UCSD-AML1 (cell line): ENCODE results near the gene BRSK1.

ENCODE experiments used
- DNase-seq: peaks from one replicate; lab custom pipeline; 2025; ENCODE audit not compliant: unreplicated experiment; lab: John Stamatoyannopoulos, UW

Gene BRSK1

DNA sequence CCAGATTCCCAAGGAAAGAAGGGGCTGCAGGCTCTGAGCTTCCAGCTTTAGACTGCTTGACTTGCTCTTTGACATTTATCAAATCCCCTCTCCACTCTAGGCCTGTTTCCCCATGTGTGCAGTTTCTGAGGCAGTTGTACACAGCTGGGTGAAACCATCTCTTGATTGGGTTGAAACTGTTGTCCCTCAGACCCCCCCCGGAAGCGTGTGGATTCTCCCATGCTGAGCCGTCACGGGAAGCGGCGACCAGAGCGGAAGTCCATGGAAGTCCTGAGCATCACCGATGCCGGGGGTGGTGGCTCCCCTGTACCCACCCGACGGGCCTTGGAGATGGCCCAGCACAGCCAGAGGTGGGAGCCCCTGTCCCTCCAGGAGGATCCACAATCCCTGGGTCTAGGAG, 19.7 kb downstream of the BRSK1 start:
- no peak for DNase-seq

DNA sequence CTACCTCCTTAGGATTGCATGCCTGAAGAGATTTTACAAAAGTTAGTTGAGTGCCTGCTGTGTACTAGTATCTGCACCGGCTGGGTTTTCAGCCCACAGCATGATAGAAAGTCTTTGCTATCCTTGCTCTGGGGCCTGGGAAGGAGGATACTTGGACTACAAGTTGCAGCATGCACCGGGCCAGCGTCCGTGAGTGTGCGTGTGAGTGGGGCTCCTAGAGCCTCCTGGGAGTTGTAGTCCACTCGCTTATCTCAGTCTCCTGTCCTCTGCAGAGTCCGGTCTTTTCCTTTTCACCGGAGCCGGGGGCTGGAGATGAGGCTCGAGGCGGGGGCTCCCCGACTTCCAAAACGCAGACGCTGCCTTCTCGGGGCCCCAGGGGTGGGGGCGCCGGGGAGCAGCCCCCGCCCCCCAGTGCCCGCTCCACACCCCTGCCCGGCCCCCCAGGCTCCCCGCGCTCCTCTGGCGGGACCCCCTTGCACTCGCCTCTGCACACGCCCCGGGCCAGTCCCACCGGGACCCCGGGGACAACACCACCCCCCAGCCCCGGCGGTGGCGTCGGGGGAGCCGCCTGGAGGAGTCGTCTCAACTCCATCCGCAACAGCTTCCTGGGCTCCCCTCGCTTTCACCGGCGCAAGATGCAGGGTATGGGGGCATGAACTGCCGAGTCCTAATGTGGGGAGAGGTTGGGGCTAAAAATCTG, 20.6 kb downstream of the BRSK1 start:
- DNase-seq: peak; percentile 42

DNA sequence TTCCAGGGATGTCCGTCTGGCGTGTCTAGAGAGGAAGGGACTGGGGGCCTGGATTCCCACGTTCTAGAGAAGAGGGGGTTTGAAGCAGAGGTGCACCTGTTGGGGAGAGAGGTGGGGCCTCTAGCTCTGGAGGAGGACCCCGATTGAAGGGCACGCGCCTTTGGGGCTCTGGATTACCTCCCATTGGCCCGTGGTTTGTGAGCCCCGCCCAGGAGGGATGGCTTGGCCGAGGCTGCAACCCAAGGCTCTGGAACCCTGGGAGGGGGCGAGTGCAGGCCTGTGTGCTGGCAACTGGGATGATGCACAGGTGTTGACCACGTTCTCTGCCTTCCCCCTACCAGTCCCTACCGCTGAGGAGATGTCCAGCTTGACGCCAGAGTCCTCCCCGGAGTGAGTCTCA, 21.2 kb downstream of the BRSK1 start:
- DNase-seq: no peak

DNA sequence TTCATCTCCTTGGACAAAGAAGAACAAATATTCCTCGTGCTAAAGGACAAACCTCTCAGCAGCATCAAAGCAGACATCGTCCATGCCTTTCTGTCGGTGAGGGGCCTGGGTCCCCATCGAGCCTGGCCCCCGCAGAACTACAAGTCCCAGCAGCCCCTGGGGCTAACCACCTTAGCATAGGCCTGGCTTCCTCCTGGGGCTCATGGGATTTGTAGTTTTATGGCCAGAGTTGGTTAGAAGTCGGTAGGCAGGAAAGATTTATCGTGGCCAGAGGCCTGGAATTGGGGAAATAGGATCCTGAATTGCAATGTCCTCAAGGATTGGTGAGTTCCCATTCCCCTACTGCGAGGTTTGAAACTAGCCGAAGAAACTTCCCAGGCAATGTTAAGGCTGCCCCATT, 21.7 kb downstream of the BRSK1 start:
- DNase-seq: peak; percentile 52

DNA sequence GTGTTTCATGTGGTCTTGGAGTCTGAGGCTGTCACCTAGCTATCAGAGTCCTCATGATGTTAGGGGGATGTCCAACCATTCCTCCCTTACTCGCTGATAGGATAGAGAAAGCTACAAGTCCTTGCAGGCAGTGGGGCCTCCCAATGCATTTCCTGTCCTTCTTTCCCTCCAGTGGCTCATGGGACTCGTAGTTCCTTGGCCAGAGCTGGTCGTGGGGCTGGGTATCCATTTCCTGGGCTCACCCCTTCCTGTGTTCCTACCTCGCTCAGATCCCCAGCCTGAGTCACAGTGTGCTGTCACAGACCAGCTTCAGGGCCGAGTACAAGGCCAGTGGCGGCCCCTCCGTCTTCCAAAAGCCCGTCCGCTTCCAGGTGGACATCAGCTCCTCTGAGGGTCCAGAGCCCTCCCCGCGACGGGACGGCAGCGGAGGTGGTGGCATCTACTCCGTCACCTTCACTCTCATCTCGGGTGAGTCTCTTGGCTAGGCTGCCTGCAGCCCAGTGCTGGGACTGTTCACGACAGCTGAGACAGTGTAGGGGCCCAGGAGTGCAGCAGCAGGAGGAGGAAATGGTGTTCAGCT, 22.3 kb downstream of the BRSK1 start:
- DNase-seq: peak; percentile 49

DNA sequence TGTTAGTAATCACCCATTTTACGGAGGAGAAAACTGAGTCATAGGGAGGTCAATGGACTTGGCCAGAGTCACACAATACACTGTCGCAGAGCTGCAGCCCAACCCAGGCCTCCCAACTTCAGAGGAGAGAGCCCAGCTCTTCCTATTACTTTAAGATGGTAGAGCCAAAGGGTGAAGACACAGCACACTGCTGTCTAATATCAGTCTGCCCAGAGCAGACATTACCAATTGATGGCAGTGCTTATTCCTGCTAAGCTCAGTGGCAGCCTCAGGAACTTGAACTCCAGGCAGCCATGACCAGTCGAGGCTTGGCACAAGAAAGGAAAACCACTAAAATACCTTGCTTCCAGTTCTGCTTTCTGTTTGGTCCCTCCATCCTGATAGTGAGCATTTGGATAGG, 22.9 kb downstream of the BRSK1 start:
- DNase-seq: no peak

DNA sequence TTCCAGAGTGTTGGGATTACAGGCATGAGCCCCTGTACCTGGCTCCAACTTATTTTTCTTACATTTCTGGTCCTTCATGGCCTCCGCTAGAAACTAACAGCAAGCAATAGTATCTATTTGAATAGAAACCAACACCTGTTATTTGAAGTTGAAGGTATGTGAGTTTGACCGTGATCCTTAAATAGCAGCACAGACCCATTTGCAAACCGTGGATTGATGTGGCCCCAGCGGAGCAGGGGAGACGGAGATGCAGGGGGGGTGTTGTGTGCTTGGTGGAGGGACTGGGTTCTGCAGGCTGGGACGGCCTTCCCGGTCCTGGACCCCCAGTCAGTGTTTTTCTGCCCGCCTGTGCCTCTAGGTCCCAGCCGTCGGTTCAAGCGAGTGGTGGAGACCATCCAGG, 24.5 kb downstream of the BRSK1 start:
- DNase-seq: no peak

DNA sequence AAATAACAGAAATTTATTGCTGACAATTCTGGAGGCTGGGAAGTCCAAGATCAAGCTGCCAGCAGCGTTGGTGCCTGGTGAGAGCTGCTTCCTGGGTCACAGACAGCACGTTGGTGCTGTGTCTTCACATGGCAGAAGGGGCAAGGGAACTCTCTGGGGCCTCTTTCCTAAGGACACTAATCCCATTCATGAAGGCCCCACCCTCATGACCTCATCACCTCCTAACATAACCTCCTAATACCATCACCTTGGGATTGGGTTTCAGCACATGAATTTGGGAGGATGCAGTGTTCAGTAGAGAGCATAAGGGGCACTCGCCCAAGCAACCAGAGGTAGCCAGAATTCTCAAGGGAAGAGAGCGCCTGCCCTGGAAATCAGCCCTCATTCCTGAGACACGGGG, 25.7 kb downstream of the BRSK1 start:
- DNase-seq: no peak

DNA sequence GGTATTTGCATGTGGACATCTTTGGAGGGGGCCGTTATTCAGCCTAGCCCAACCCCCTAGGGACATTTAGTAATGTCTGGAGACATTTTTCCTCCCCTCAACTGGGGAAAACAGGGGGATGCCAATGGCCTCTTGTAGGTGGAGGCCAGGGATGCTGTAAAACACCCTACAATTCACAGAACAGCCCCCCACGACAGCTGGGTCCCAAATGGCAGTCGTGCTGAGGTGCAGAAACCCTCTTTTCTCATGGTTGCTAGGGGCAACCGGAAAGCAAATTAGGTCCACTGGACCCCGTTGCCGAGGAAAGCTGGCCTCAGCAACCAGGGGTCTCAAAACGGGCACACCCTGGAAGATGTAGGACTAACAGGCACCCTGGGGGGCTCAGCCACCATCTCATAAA, 26.7 kb downstream of the BRSK1 start:
- DNase-seq: no peak

DNA sequence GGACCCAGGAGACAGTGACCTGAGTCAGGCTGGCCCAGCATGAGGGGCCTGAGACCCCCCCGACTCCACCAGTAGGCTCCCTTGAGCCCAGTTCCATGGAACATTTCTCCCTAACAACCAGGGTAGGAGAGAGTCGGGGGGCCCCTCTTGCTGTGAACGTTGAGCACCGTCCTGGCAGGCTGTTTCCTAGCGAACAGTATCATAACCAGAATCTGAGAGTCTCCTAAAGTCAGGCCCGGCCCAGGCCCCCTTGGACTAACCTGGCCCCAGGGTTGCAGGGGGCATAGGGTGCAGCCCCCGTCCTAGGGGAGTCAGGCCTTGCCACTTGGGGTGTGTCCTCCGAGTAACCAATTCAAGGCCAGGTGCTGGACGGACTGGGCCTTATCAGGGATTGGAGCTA, 27.6 kb downstream of the BRSK1 start:
- DNase-seq: no peak

DNA sequence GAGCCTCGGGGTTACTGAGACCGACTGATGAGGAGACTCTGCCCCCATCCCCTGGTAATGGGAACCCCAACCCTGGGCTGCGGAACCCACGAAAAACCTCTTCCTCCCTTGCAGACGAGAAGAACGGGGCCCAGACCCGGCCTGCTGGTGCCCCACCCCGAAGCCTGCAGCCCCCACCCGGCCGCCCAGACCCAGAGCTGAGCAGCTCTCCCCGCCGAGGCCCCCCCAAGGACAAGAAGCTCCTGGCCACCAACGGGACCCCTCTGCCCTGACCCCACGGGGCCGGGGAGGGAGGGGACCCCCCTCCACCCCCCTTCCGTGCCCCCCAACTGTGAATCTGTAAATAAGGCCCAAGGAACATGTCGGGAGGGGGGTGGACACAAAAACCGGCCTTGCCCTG, 28.0 kb downstream of the BRSK1 start:
- no peak for DNase-seq

DNA sequence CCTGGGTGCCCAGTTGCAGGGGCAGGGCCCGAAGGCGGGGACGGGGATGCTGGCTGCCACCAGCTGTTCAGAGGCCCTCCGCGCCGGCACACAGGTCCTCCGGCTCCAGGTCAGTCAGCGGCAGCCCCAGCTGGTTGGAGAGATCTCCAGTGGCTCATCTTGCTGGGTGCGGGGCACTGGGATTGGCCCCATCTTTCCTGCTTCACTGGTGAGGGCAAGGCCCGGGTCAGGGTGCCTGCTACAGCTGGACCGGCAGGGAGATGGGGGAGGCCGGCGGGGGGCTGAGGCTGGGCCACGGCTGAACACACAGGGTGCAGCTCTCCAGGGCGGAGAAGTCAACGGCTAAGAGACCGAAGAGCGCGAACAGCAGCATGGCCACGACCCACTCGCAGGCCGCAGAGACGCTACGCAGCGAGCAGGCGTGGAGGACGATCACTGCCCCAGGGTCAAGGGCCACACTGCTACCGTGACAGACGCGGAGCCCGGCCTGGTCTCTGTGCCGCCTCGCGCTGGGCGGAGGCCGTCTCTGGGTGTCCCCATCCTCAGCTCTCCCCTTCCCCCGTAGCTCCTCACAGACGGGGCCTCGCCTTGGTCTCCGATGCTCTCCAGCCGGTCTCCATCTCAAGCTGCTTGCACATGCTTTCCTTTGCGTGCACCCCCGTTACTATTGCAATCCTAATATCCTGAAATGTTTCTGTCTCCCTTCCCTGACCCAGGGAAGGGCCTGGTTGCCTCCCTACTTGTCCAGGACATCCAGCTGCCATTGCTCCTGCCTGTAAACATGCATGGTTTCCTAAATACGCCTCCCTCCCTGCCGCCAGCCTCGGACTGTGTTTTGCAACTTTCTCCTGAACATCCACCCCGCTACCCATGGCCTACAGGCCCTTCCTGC, 29.1 kb downstream of the BRSK1 start:
- no peak for DNase-seq

DNA sequence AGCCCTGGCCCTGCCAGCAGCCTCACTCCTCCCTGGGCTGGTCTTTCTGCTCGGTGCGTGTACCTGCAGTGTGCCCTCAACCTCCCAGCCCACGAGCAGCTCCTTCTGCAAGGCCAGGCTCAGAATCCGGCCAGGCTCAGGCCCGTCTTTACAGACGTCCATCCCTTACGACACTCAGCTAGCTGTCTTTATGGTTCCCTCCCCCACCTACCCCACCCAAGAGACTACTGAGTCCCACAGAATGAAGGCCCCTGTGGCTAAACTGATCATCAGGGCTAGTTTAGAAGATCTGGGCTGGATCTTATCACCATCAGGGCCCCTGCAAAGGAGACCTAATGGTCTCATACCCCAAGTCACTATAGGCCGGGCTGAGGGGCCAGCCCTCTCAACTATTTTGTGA, 30.6 kb downstream of the BRSK1 start:
- no peak for DNase-seq

DNA sequence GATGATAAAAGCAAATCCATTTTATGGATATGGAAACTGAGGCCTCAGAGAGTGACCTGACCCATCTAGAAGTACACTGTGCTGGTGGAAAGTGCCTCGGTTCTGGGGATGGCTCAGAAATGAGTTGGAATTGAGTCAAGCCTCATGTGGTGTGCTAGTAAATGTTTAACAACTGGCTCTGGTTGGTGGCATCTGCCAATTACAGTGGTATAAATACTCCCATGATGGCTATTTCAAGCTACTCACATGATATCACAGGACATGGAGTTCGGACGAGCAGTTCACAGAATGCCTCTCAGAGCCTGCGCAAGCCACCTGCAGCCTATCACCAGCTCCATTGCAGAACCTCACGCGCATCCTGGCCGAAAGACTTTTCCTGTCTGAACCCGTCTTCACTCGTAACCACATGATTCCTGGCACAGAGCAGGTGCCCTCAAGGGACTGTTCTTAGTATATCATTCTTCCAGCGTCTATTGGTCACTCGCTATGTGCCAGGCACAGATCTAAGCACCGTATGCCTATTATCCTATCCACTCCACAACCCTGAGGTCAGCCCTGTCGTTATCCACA, 32.2 kb downstream of the BRSK1 start:
- no peak for DNase-seq

DNA sequence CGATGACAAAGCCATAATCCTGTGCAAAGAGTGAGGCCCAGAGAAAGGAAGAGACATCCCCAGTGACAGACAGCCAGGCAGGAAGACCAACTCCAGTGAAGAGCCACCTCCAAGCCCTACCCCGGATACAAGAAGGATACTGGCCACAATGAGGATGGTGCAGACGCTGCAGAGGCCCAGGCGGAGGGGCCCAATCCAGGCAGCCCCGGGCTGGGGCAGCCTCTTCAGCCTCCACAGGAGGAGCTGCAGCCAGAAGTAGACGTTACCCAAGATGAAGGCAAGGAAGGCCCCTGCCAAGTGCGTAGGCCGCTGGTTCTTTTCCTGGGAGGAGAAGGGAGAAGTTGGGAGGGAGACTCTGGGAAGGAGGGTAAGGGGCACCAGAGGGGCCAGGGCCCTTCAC, 32.8 kb downstream of the BRSK1 start:
- DNase-seq: no peak

DNA sequence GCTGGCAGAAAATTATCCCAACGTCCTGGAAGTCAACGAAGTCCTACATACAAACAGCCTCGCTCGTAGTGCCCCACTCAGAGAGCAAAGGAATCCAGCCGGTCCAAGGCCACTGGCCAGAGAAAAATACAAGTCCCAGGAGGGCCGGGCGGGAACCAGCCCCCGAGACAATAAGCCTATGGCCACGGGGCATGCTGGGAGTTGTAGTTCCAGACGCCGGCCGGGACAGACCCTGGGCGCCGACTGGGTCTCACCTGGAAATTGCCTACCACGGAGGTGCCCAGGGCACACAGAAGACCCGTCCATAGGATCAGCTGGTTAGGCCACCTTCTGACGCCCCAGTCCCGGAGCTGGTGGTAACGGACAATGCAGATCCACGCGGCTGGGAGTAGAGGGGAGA, 36.0 kb downstream of the BRSK1 start:
- DNase-seq: no peak

DNA sequence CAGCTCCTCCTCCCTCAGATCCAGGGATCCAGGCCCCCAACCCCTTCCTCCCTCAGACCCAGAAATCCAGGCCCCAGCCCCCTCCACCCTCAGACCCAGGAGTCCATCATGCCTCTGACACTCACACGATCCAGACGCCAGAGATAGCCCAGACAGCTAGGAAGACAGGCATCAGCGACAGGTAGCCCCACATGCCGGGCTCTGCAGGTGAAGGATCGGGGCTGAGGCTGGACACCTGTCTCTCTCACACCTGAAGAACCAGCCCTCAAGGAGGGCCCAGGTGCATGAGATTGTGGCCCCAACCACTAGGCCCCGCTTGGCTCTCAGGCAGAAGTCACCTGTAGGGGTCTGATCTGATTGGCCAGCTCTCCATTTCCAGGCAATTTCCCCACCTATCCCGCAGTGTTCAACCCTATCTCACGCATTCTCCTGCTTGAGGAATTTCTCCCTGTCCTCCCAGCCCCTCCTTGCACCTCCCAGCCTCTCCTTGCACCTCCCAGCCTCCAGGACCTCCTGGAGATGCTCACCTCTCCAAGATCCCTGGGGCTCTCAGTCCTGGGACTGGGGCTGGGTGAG, 37.1 kb downstream of the BRSK1 start:
- DNase-seq: no peak

DNA sequence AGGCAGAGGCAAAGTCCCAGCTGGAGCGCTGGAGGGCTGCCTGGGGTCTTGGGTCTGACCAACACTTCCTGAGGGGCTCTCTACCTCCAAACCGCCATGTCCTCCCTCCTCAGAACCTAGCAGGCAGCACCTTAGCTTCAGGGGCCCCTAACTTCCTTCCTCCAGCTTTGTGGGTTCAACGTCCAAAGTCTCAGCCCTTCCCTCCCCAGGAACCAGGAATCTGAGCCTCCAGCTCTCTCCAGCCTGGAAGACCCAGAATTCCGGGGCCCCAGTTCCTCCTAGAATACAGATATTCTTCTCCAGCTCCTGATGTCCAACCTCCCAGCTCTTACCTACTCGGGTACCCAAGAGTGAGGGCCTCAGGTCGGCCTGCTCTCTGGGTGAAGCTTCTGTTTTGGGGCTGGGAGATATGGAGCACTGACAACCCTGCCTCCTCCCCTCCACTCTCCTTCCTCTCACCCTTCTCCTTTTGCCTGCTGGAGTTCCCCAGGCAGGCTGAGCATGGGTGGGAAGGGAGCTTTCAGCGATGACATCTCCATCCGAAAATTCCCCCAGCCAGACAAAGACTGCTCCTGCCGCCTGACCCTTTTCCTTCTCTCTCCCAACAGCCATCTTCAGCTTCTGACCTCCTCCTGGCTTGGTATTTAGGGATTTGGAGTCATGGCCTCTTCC, 37.8 kb downstream of the BRSK1 start:
- no peak for DNase-seq

DNA sequence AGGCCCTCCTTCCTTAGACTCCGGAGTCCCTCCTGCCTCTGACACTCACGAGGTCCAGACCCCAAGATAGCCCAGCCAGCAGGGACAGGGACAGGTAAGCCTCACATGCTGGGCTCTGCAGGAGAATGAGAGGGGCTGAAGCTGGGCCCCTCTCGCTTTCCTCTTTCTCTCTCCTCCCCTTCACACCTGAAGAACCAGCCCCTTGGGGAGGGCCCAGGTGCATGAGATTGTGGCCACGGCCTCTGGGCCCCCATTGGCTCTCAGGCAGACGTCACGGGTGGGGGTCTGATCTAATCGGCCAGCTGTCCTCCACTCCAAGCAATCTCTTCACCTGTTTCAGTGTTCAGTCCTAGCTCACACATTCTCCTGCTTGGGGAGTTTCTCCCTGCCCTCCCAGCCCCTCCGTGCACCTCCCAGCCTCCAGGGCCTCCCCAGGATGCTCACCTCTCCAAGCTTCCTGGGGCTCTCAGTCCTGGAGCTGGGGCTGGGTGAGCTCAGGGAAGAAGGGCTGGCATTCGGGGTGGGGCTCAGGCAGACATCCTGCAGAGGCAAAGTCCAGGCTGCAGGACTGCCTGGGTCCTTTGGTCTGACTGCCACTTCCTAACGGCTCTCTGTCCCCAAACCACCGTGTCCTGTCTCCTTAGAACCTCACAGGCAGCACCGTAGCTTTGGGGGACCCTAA, 38.5 kb downstream of the BRSK1 start:
- no peak for DNase-seq

DNA sequence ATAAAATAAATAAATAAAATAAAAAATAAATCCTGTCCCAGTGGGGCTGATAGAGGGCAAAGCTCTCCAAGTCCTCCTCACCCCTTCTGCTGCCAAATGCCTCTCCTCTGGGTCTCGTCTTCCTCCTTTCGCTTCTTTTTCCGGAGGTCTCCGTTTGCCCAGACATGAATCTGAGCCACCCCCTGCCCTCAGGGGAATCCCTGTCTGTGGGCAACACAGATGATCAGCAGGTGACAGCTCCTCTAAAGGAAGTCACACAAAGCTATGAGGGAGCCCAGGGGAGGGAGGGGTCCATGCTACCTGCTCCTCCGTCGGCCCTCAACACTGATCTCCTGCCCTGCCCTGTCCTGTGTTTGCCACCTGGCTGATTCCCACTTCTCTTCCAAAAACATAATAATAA, 40.9 kb downstream of the BRSK1 start:
- DNase-seq: no peak
